ENCODE data around the gene TMEM259.

TMEM259 gene

DNA sequence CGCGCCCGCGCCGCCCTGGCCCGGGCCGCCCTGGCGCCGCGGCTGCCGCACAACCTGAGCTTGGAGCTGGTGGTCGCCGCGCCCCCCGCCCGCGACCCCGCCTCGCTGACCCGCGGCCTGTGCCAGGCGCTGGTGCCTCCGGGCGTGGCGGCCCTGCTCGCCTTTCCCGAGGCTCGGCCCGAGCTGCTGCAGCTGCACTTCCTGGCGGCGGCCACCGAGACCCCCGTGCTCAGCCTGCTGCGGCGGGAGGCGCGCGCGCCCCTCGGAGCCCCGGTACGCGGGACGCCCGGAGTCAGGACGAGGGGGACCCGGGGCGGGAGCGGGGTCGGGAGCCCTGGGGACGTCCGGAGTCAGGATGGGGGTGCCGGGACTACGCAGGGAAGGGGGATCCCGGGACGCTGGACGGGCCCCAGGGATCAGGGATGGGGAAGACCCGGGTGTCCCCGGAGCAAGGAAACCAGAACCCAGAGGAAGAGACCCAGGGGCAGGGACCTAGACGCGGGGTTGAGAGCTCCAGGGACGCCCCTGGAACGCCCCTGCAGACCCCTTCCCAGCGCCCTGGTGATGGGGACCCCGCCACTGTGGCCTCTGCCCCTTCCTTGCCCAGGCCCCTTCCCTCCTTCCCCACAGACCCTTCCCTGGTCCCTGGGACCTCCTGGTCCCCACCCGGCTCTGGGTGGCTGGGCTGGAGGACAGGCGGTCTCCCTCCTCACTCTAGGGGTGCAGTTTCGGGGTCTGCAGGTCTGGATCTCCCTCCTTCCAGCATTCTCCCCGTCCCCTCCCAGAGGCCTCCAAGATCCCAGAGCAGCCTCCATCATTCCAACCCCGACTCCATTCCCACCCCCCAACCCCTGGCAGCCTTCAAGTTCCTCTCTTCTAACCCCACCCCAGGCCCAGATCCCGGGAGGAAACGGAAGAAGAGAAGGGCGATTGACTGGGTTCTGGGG is 20.1 kb downstream of the TMEM259 start:
- DNase-seq = no peak

GRCh38 chr19:1000095-1000494 is 20.8 kb downstream of the TMEM259 start, which contains the start of gene GRIN3B:
GRIN3B (plus strand) TSS chr19:1000419; CDS start chr19:1000438, 19 bp downstream.
- peak; percentile 38 for DNase-seq

DNA sequence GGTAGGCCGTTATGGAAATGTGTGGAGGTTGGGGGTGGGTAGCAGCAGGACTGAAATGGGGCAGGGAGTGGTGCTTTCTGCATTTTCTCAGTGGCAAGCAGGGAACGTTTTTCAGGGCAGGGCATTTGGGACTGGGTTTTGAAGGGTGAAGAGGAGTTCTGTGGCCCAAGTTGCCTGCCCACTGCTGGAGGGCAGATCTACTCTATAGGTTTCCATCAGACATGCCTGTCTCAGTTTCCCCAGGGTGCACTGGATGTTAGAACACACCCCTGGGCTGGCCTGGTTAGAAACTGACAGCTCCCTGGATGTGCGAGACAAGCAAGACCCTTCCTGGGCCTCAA is 21.6 kb downstream of the TMEM259 start:
- DNase-seq = no peak

GRCh38 chr19:998064-998463 is 22.9 kb downstream of the TMEM259 start:
- DNase-seq = no peak

DNA sequence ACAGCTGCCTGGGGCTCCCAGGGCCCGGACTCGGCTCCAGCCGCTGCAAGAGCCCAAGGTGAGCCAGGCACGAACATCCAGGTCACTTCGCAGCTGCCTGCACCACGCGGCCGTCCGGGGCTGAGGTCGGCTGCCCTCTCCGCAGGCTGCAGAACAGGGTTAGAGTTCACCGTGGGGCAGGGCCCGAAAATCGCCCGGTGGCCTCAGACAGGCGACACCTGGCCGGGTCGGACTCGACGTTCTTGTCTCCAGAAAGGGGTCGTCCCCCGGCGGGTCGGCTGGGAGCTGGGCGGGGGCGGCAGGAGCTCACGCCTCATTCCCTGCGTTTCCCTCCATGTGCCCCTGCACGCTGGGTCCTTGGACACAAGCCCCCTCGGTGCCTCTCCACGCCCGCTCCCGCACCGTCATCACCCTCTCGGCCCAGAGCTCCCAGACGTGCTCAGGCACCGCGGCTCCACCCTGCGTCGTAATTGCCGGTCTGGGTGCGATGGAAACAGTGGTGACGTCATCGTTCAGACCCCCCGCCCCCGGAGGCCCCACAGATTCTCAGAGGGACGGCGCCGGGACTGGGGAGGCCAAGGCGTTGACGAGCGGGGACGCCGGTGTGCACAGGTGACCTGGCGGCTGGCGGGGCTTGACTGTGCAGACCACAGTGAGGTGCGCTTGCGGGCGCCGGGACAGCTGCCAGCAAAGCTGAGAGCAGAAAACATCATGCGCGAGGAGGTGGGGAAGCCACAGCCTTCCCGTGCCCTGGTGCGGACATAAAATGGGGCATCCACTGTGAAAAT is 24.7 kb downstream of the TMEM259 start:
- peak; percentile 43 for DNase-seq

- no peak for DNase-seq
These were observed 25.7 kb downstream of the TMEM259 start for GRCh38 chr19:995051-995827.

GRCh38 chr19:994516-994915 is 26.4 kb downstream of the TMEM259 start:
- DNase-seq = no peak

DNA sequence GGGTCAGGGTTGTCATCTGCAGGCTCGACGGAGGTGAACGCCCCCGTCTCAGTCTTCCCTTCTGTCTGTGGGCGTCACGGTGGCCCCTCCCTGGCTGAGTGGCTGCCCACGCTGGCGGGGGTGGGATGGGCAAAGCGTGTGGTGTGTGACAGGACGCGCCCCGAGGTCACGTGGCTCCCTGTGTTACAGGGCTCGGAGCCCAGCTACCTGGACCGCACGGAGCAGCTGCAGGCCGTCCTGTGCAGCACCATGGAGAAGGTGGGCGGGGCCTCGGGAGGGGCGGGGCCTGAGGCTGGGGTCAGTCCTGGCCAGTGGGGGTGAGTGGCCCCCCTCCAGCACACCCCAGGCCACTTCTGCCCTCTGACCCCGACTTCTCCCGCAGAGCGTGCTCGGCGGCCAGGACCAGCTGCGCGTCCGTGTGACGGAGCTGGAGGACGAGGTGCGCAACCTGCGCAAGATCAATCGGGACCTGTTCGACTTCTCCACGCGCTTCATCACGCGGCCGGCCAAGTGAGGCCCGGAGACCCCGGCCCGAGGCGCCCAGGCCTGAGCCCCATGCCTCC is 27.0 kb downstream of the TMEM259 start:
- DNase-seq = no peak

DNA sequence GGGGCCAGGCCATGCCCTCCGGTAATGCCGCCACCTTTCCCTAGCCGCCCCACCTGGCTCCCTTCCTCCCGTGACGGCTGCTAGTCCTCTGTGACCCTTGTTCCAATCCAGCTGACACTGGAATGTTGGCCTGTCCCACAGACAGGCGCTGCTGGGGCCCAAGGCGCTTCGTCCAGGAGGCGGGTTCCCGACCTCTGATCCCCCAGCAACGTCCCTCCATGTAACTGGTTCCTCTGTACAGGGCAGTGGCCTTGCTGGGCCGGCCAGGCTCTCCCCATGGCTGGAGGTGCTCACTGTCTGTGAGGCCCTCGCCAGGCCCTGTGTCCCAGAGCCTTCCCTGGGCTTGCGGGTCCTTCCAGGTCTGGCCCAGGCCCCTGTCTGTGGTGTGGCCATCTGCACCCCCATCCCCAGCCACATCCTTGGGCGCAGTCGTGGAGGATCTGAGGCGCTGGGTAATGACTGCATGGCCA is 27.5 kb downstream of the TMEM259 start:
- no peak for DNase-seq

GRCh38 chr19:992670-993055 is 28.3 kb downstream of the TMEM259 start:
- no peak for DNase-seq

DNA sequence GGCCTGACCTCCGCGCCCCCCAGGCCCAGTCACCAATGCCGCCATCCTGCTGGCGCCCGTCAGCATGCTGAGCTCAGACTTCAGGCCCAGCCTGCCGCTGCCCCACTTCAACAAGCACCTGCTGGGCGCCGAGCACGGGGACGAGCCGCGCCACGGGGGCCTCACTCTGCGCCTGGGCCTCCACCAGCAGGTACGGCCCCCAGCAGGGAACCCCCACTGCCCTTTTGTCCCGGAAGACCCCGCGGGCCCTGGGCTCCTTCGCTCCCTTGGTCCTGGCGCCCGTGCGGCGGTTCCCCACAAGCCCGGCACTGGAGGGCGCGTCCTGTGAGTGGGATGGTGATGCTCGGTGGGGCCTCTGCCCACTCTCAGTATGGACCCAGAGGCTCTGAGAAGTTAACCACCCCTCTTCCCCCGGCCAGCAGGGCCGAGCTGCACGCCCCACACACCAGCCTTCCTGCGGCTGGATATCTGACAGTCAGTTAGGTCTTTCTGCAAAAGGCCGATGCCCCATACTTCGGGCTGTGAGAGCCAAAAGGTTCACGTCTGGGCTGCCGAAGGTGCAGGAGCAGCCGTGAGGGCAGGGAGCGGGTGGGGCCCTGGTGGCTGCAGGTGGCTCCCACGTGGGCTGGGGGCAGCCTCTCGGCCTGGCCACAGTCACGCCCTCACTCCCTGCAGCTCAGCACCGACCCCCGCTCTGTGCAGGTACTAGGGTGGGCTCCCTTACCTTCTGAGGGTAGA is 28.8 kb downstream of the TMEM259 start:
- DNase-seq = no peak

DNA sequence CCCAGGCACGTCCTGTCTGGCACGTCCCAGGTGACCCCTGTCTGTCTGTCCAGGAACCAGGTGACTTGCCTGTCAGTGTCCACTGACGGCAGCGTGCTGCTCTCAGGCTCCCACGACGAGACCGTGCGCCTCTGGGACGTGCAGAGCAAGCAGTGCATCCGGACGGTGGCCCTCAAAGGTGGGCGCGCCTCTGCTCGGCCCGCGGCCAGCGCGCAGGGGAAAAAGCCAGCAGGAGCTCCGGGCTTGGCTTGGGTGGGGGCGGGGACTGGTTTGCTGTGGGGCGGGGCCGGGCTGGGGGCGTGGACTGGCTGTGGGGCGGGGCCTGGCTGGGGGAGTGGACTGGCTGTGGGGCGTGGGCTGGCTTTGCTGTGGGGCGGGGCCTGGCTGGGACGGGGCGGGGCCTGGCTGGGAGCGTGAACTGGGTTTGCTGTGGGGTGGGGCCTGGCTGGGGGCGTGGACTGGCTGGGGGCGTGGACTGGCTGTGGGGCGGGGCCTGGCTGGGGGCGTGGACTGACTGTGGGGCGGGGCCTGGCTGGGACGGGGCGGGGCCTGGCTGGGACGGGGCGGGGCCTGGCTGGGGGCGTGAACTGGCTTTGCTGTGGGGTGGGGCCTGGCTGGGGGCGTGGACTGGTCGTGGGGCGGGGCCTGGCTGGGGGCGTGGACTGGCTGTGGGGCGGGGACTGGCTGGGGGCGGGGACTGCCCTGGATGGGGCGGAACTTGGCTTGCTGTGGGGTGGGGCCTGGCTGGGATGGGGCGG is 29.6 kb downstream of the TMEM259 start:
- peak; percentile 31 for DNase-seq

GRCh38 chr19:990746-991145 is 30.2 kb downstream of the TMEM259 start:
- no peak for DNase-seq

GRCh38 chr19:990119-990571 is 30.8 kb downstream of the TMEM259 start:
- no peak for DNase-seq

GRCh38 chr19:989381-990081 is 31.4 kb downstream of the TMEM259 start:
- no peak for DNase-seq

DNA sequence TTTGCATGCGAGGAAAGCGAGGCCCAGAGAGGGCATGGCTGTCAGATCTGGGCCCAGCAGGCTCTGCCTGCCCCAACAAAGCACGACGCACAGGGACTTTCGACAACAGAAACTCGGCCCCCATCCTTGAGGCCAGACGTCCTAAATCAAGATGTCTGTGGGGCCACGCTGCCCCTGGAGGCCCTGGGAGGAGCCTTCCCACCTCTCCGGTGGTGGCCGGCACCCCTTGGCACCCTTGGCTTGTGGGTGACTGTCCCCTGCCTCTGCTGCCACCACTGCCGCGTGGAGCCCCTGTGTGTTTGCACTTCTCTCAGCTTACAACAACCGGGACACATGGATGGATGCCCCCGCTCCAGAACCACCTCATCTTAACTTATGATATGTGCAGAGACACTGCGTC is 32.4 kb downstream of the TMEM259 start:
- DNase-seq = no peak

- DNase-seq = no peak
These were observed 32.8 kb downstream of the TMEM259 start for GRCh38 chr19:988081-988480.

GRCh38 chr19:986083-986482 is 34.8 kb downstream of the TMEM259 start:
- no peak for DNase-seq

- peak; percentile 89 for DNase-seq
These were observed 36.6 kb downstream of the TMEM259 start, which contains the start of gene WDR18 for GRCh38 chr19:984165-984967. WDR18 (plus strand) TSS chr19:984345; CDS start chr19:984354, 9 bp downstream.
